ENCODE data around the gene CYBA. TPM values are rescaled to one million over a fixed set of nuclear protein-coding genes. Genes with fewer than 3 reads are reported as not detected.

CYBA gene
- total RNA-seq, 1 experiment from 2014 or later = 351 TPM

DNA sequence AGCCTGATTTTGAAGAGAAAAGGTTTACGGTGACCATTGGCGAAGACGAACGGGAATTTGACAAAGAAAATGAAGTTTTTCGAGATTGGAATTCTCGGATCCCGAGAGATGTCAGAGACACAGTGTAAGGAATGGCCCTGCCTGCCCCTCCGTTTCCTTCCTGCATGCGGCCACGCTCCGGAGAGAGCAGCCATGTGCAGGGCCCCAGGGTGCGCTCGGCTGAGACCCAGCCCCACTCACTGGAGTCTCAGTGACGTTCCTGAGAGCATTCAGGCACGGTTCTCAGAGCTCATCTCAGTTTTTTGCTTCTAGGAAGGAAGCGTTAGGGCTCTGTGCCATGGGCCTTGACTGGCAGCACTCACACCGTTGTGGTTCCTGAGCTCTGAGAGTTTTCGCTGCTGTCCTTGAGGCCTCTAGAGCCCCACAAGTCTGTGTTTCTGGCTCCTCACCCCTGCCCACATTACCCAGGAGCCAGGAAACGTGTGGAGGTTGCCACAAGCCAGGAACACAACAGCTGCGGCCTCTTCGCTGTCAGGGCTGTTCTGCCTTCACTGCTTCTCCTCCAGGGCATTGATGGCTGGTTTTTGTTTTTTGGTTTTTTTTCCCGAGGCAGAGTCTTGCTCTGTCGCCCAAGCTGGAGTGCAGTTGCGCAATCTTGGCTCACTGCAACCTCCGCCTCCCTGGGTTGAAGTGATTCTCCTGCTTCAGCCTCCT is 50.9 kb downstream of the CYBA start:
- ChIA-PET CTCF (no interaction called here), POLR2A (no interaction called here)
- BruUV-seq (replicated peaks) = no TSS peak
- Mint-ChIP-seq H3K36me3 (ENCODE audit: insufficient read depth, unreplicated experiment) (peaks cover 72% of the 10 kb centered on the region), H3K27me3 (ENCODE audit: insufficient read depth, unreplicated experiment) (no peaks in the 10 kb centered on the region), H3K4me3 (ENCODE audit: unreplicated experiment) (no peak overlapping the region), H3K9me3 (ENCODE audit: unreplicated experiment) (no peaks in the 10 kb centered on the region), H3K27ac (ENCODE audit: unreplicated experiment) (peak overlapping the region; percentile 19), H3K4me1 (ENCODE audit: low read depth, unreplicated experiment) (no peaks in the 10 kb centered on the region)
- intact Hi-C loops (cut with micrococcal nuclease; ENCODE audit: unreplicated experiment) = no loop called here
- H3K4me1 ChIP-seq = 0 out of 2 replicates have a peak, but pooled peaks cover 6% of the 10 kb centered on the region
- DNase-seq = no peak
- TF ChIP-seq, protein P1, sequence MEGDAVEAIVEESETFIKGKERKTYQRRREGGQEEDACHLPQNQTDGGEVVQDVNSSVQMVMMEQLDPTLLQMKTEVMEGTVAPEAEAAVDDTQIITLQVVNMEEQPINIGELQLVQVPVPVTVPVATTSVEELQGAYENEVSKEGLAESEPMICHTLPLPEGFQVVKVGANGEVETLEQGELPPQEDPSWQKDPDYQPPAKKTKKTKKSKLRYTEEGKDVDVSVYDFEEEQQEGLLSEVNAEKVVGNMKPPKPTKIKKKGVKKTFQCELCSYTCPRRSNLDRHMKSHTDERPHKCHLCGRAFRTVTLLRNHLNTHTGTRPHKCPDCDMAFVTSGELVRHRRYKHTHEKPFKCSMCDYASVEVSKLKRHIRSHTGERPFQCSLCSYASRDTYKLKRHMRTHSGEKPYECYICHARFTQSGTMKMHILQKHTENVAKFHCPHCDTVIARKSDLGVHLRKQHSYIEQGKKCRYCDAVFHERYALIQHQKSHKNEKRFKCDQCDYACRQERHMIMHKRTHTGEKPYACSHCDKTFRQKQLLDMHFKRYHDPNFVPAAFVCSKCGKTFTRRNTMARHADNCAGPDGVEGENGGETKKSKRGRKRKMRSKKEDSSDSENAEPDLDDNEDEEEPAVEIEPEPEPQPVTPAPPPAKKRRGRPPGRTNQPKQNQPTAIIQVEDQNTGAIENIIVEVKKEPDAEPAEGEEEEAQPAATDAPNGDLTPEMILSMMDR (IDR thresholded peaks at IDR 0.05; ENCODE audit: insufficient read depth in 1 of 2, low read depth in 1 of 2, low read length in 1 of 2, severe bottlenecking in 1 of 2, unreplicated experiment in 1 of 2) = no peak
- peaks cover 8% of the 10 kb centered on the region for H3K36me3 ChIP-seq (ENCODE audit: control insufficient read depth, insufficient read depth, low read length)
- H3K9me3 ChIP-seq = no peaks in the 10 kb centered on the region
- H3K4me3 ChIP-seq (ENCODE audit: low read depth, low read length) = no peak overlapping the region
- no peaks in the 10 kb centered on the region for H3K27me3 ChIP-seq (replicated peaks; ENCODE audit: control insufficient read depth, insufficient read depth, low read length)

DNA sequence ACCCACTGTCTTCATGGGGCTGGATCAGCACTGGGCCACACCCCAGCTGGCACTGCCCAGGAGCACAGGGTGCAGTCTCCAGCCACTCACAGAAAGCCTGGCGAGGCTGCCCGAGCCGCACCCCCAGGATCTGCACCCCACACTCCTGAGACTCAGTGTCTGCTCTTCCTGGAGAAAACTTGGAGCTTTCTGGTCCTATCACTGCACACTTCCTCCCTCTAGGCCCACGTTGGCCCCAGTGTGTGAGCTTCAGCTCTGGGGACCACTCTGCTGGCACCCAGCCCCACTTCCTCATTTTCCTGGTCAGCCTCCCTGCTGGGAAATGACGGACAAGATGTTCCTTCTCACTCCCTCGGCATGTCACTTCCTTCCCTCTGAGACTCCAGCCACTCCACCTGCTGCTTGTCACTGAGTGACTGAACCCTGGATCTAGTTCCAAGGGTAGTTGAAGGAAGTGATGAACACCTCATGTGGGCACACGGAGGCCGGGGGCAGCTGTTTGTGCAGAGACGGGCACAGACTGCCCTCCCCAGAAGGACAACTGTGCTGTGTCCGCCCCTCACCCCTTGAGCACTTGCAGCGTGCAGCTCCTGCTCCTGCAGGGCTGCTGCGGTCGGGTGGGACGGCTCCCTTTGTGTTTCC is 51.6 kb downstream of the CYBA start:
- Mint-ChIP-seq H3K4me3 (ENCODE audit: unreplicated experiment) (no peak overlapping the region), H3K36me3 (ENCODE audit: insufficient read depth, unreplicated experiment) (peaks cover 76% of the 10 kb centered on the region), H3K27ac (ENCODE audit: unreplicated experiment) (no peak overlapping the region), H3K4me1 (ENCODE audit: low read depth, unreplicated experiment) (no peaks in the 10 kb centered on the region), H3K9me3 (ENCODE audit: unreplicated experiment) (no peaks in the 10 kb centered on the region), H3K27me3 (ENCODE audit: insufficient read depth, unreplicated experiment) (no peaks in the 10 kb centered on the region)
- H3K4me3 ChIP-seq (ENCODE audit: low read depth, low read length) = no peak overlapping the region
- POLR2A ChIA-PET = no interaction called here
- H3K36me3 ChIP-seq (ENCODE audit: control insufficient read depth, insufficient read depth, low read length) = peaks cover 8% of the 10 kb centered on the region
- intact Hi-C loops (cut with micrococcal nuclease; ENCODE audit: unreplicated experiment) = no loop called here
- no peak for DNase-seq
- H3K4me1 ChIP-seq = 0 out of 2 replicates have a peak, but pooled peaks cover 6% of the 10 kb centered on the region
- TF ChIP-seq, protein P1 (IDR thresholded peaks at IDR 0.05; ENCODE audit: insufficient read depth in 1 of 2, low read depth in 1 of 2, low read length in 1 of 2, severe bottlenecking in 1 of 2, unreplicated experiment in 1 of 2) = no peak
- BruUV-seq (replicated peaks) = no TSS peak
- CTCF ChIA-PET = interaction anchor here (0.6 kb wide), 1 partner anchor 174 kb away, joined by 4 read pairs; no protein-coding TSS in a partner anchor
- H3K9me3 ChIP-seq = no peaks in the 10 kb centered on the region
- no peaks in the 10 kb centered on the region for H3K27me3 ChIP-seq (replicated peaks; ENCODE audit: control insufficient read depth, insufficient read depth, low read length)

GRCh38 chr16:88597856-88598491 is 52.9 kb downstream of the CYBA start:
- H3K9me3 ChIP-seq = no peaks in the 10 kb centered on the region
- H3K27me3 ChIP-seq (replicated peaks; ENCODE audit: control insufficient read depth, insufficient read depth, low read length) = no peaks in the 10 kb centered on the region
- no peak overlapping the region for H3K4me3 ChIP-seq (ENCODE audit: low read depth, low read length)
- no peaks in the 10 kb centered on the region for H3K27me3 Mint-ChIP-seq (ENCODE audit: insufficient read depth, unreplicated experiment)
- ChIA-PET CTCF (no interaction called here), POLR2A (no interaction called here)
- H3K36me3 Mint-ChIP-seq (ENCODE audit: insufficient read depth, unreplicated experiment) = peaks cover 78% of the 10 kb centered on the region
- BruUV-seq (replicated peaks) = no TSS peak
- DNase-seq = no peak
- no peaks in the 10 kb centered on the region for H3K9me3 Mint-ChIP-seq (ENCODE audit: unreplicated experiment)
- intact Hi-C loops (cut with micrococcal nuclease; ENCODE audit: unreplicated experiment) = no loop called here
- no peak overlapping the region for H3K4me3 Mint-ChIP-seq (ENCODE audit: unreplicated experiment)
- TF ChIP-seq, protein P1 (IDR thresholded peaks at IDR 0.05; ENCODE audit: insufficient read depth in 1 of 2, low read depth in 1 of 2, low read length in 1 of 2, severe bottlenecking in 1 of 2, unreplicated experiment in 1 of 2) = no peak
- peaks cover 8% of the 10 kb centered on the region for H3K36me3 ChIP-seq (ENCODE audit: control insufficient read depth, insufficient read depth, low read length)
- 0 out of 2 replicates have a peak, but pooled peaks cover 6% of the 10 kb centered on the region for H3K4me1 ChIP-seq
- no peaks in the 10 kb centered on the region for H3K4me1 Mint-ChIP-seq (ENCODE audit: low read depth, unreplicated experiment)
- no peak overlapping the region for H3K27ac Mint-ChIP-seq (ENCODE audit: unreplicated experiment)
